Cortex of kidney (tissue), 1 donor: Measurements from ENCODE around the gene NHSL1.

Experiments
- DNase-seq: peaks from one replicate; lab custom pipeline; 2025; lab: John Stamatoyannopoulos, UW

Gene NHSL1, protein sequence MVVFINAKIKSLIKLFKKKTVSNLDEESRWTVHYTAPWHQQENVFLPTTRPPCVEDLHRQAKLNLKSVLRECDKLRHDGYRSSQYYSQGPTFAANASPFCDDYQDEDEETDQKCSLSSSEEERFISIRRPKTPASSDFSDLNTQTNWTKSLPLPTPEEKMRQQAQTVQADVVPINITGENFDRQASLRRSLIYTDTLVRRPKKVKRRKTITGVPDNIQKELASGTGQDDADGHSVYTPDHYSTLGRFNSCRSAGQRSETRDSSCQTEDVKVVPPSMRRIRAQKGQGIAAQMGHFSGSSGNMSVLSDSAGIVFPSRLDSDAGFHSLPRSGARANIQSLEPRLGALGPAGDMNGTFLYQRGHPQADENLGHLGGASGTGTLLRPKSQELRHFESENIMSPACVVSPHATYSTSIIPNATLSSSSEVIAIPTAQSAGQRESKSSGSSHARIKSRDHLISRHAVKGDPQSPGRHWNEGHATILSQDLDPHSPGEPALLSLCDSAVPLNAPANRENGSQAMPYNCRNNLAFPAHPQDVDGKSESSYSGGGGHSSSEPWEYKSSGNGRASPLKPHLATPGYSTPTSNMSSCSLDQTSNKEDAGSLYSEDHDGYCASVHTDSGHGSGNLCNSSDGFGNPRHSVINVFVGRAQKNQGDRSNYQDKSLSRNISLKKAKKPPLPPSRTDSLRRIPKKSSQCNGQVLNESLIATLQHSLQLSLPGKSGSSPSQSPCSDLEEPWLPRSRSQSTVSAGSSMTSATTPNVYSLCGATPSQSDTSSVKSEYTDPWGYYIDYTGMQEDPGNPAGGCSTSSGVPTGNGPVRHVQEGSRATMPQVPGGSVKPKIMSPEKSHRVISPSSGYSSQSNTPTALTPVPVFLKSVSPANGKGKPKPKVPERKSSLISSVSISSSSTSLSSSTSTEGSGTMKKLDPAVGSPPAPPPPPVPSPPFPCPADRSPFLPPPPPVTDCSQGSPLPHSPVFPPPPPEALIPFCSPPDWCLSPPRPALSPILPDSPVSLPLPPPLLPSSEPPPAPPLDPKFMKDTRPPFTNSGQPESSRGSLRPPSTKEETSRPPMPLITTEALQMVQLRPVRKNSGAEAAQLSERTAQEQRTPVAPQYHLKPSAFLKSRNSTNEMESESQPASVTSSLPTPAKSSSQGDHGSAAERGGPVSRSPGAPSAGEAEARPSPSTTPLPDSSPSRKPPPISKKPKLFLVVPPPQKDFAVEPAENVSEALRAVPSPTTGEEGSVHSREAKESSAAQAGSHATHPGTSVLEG (N-terminal part only)

DNA sequence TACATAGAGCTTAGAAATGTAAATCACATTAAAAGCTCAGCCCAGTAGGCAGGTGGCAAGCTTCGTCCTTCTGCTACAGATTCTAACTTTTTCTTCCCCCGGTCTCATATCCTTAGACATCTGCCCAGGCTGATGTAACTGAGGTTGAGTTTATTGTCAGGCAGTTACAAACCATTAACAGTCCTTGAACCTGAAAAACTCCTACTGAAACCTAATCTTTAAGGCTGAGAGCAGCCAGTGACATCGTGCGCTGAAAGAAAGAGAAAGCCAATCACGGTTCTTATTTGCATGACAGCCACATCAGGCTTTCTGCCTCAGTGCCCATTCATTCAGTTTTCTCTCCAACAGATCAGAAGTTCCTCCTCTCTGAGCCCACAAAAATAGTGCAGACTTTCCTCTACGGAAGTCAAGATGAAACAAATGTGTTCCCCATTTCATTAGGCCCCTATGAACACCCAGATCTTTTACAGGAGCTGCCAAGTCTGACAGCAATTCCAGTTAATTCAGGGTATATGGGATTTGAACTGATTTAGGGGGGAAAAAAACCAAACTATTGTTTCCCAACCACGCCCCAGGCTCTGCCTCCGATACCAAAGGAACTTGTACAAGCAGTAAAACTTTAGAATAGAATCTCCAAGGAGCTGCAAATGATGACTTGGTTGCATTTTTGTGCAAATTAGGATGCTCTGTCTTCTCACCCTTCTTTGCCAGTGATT, at the start of gene NHSL1:
Gene NHSL1 (minus strand): TSS at position 192 of the 716 bp plus-strand sequence. CDS start 204 bp downstream, outside the sequence.
- no peak for DNase-seq

DNA sequence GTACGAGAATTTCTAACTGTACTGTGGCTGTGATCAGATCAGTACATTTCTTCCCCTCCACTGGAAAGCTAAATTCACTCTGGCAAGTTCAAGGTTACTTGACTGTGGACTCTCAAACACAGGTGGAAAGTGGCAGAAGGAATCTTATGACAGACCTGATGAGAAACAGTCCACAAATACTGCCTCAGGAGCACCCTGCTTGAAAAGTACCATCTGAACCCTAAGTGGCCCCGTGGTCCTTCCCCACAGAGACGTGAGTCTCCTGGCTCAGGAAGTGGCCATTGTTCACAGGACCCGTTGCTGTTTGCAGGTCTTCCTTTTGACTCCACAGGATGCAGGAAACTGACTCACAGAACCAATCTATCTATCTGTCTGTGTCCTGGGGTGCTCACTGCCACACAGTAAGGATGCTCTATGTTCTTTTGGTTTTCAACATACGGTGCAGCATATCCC, 47.5 kb upstream of the NHSL1 start:
- DNase-seq = no peak

DNA sequence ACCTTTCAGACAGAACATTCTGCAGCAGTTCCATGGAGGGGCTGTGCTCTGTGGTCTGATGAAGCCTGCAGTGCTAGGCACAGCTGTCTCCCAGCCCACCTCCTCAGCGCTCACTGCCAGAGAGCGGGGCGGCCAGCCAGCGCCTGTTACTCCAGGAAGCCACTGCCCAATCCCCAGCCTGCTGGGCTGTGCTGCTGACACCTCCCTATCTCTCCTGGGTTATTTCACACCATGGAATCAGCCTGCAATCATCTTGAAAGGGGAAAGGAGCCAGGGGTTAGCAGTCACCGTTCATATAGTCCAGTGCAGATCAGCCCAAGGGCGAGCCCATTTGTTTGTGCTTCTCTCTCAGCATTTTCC, 46.3 kb upstream of the NHSL1 start:
- no peak for DNase-seq

DNA sequence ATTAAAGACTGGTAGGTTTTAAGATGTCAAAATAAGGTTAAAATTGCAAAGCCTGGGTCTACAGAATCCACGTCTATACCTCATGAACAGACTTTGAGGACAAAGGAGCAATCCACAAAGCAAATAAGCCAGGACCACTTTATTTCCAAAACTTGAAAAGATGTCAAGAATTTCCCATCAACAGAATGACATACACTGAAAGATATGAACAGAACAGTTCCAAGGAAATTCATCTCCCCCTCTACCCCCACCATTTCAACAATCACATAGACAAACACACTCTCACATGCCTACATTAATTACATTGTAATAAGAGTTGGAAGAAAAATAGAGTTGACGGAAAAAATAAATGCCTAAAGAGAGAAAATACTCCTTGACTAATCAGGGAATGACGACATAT, 45.2 kb upstream of the NHSL1 start:
- DNase-seq = no peak

DNA sequence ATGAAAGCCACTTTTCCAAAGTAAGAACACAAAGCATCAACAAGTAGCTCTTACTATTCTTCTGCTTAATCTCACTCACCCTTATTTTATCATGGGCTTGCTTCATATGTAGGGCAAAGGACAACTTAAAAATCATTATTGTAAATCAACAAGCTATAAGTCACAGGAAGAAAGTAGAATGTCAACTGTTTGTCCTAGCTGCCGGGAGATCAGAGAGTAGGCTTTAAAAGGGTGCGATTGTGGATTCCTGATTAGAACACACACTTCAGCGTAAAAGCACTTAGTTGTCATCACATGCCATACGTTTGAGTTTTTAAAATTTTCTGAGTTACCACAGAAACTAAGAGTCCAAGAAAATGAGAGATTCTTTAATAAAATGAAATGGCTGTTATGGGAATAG, 44.4 kb upstream of the NHSL1 start:
- DNase-seq = no peak

DNA sequence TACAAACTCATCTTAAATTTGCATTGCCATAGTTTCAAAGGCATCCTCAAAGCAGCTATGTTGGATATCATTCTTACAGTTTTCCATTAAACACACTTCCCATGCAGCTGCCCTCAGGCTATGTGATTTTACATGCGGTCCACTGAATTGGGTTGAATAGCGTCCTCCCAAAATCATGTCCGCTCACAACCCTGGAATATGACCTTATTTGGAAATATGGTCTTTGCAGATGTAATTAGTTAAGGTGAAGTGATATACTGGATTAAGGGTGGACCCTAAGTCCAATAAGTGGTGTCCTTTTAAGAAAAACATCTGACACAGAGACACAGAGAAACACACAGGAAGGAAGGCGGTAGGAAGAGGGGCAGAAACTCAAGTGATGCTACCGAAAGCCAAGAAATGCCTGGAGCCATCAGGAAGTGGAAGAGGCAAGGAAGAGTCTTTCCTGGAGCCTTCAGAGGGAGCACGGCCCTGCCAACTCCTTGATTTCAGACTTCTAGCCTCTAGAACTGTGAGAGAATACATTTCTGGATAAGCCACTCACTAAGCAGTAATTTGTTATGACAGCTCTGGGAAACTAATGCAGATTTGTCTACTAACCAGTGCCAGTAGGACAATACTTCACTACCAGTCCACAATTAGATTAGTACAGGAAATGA, 42.7 kb upstream of the NHSL1 start:
- DNase-seq = no peak

DNA sequence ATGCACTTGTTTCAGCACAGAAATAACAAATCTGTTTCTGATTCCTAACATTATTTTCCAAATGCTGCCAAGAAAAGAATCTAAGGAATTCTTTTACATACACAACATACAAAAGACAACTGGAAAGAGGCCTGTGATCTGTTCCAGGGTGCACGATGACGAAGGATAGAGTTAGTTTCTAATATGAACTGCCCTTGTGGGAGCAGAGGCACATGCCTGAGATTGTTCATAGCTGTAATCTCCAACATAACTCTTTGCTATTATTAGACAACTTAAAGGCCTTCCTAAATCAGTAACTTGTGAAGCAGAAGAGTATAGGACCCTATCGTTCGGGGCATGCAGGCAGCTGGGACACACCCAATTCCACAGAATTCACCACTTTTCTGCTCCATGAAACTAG, 41.2 kb upstream of the NHSL1 start:
- DNase-seq = no peak

DNA sequence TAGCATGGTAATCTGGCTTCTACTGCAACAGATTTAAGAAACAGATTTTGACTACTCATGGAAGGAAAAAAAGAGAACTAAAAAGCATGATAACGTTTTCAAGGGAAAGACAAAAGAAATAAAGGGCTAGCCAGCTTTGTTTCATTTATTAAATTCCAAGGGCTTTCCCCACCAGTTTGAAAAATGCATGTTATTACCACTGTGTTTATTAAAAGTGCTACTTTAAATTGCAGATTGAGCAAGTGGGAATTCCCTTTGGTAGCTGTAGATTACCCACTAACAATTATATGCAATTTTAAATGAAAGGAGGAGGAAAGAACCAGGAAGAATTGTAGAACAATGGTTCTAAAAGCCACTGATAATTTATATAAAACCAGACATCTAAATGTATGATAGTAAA, 40.6 kb upstream of the NHSL1 start:
- DNase-seq = no peak

DNA sequence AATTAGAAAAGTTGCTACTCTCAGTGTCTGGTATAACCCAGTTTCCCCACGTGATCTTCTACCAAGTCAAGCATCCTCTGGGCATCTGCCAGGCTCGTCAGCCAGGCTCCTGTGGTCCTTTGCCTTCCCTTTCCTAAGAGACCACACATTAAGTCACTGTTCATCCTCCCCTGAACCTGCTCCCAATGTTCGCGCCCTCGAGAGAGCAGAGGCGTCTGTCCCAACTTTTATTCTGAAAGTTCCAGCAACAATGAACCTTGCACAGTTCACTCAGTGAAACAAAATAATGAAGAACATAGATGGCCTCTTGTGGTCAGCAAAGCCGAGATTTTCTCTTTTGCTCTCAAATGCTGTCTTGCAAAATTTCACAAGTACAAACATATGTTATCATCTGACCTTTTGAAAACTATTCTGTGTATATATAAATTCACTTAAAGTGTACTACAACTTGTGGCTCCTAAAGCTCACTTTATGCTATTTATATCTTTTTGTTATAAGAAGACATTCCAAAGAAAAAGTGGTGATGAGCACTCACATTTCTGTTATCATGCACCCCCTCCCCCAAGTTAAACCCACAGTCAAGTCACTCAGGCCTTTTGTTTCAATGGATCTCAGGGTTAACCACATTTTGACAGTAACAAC, 39.2 kb upstream of the NHSL1 start:
- no peak for DNase-seq

DNA sequence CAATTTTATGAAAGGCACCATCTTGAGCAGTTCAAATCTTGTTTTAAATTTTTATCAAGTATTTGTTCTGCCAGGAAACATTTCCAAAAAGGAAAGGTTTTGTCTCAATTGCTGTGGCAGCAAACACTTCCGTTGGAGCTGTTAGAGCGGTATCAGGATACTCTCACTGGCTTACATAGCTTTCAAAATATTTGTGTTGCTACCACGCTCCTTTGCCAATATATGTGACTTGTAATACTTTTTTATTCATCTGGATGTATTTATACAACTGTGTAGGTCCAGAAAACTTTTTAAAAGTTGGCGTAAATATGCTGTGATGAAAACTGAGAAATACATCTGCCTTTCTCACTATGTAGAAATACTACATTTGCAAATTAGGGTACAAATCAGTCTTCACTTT, 37.8 kb upstream of the NHSL1 start:
- DNase-seq = no peak

DNA sequence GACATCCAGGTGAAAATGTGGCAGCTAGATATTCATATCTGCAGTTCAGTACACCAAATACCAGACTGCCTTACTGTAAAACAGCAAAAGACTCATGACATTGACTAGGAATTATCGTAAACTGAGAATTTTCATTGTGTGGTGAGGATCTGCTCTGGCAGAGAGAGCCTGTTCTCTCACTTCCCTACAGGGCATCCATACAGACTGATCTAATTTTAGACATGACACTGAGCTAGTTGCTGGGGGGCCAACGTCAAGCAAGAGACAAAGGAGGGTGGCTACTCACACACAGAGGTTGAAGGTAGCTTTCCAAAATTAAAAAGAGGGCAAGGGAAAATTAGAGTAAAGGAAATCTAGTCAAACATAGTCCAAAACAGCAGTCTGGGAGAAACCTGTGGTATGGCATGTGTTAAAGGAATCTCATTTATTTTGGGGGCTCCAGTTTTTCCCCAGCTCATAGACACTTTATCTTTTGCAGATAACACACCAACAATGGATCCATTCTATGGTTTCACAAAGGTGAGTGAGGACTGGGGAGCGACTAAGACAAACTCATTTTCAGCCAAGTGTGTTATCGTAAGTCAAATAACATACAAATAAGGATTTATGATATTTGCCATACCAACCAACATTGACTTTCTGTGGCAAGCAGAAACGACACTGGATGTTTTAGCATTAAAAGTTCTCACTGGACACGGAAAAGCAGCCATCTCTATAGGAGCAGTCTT, 36.6 kb upstream of the NHSL1 start:
- DNase-seq = no peak

DNA sequence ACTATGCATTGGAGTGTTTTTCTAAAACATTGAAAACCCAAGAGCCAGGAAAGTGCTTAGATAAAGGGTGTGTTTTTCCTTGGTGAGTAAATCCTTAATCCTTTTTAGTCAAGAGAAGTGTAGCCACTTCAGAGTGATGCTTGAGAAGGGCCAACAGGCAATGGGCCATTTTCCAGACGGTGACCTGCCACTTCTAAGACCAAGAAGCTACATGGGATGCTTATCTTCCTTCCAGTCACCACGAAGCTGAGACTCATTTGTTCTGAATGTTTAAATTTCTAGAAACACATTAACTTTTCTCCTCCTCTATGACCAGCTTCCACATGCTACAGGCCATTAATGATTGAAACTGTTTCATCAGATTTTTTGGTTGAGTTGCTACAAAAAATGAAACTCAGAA, 34.4 kb upstream of the NHSL1 start:
- DNase-seq = no peak

DNA sequence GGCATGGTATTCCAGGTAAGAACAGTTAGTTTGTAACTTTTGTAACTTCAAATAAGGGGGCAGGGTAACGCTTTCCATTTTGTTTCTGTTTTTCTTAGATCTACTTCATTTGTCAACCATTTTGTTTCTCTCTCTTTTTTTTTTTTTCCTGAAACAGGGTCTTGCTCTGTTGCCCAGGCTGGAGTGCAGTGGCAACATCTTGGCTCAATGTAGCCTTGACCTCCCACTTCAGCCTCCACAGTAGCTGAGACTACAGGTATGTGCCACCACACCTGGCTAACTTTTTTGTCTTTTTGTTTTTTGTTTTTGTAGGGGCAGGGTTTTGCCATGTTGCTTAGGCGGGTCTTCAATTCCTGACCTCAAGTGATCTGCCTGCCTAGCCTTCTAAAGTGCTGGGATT, 32.1 kb upstream of the NHSL1 start:
- DNase-seq = no peak

DNA sequence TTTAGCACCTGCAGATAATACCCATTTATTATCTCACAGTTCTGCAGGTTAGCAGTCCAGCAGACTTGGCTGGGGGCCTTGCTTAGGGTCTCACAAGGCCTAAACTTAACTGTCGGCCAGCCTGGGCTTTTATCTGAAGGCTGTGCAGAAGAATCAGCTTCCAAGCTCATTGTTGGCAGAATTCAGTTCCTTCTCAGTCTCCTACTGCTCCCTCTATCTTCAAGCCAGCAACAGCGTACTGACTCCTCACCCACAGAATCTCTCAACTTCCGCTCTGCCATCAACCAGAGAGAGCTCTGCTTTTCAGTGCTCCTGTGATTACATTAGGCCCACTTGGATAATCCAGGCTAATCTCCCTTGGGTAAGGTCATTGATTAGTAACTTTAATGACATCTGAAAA, 30.2 kb upstream of the NHSL1 start:
- no peak for DNase-seq

DNA sequence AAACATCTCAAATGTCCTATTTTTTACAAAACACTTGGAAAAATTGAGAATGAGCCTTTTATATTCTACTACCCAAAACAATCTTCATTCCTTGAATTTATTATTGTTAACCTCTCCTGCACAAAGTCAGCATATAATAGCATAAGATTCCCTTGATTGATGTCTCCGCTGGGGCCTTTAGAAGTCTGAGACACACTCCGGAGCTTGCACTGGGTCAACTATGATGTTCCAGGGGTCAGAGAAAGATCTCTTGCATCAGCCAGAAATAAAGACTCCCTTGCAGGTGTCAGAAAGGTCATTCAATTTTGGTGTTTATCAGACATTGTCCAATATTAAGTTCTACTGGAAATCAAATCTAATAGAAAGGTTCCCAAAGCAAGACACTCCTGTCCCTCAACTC, 29.7 kb upstream of the NHSL1 start:
- DNase-seq = no peak

DNA sequence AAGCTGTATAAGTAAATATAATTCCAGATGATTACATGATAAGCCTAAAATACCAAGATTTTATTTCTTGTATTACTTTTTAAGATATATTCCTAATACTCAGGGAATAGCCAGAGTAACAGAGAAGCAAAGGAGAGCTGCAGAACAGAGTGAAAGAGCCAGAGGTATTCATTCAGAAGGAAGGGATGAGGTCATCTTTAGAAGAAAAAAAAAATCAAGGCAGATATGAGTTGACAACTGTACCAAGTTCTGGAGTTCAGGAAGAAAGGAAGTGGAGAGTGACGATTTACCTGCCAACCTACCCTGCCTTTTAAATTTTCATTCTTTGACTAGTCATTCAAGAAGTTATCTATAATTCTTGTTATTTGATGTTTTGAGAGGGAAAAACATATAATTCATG, 28.8 kb upstream of the NHSL1 start:
- DNase-seq = no peak

DNA sequence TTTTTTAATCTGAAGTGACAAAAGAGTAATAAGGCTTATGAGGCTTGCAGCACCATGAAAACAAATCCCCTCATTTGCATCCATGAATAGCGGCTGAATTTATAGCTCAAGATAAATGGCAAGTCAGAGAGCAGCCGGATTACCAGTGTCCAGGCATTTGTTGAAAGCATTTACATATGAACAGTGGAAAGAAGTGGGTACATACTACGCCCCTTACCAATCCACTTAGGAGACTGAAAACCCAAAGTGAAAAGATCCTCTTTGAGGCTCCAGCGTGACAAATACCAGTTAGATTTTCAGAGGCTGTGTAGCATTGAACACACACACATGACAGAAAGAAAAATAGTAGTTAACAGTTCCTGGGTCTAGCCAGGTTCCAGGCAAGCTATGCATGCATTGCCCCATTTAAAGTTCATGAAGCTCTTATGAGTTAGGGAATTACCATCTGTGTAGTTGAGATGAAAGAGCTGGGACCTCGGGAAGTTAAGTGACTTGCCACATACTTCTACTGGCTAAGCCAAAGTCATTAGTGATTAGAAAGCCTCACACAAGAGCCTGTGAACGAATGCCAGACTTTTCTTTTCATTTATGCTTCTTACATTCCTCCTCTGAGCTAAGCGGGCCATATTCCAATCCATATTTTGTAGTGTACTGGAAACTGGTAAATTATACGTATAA, 28.3 kb upstream of the NHSL1 start:
- no peak for DNase-seq

DNA sequence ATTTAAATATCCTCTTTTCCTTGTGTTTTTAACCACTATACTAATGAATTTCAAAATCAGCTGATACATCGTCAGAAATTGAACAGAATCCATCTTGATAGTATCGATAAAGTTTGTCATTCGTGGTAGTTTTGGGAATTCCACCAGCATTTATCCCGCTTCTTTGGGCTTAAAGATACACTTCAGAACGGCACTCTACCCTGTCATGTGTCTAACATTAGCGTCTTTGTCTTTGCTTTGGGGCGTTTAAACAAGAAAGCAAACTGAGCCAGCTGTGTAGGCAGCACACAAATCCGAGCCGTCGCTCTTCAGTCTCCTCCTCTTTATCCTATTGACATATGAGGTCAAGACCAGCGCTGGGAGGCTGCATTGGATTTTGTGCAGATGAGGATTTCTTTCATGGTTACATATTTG, 27.5 kb upstream of the NHSL1 start:
- no peak for DNase-seq

DNA sequence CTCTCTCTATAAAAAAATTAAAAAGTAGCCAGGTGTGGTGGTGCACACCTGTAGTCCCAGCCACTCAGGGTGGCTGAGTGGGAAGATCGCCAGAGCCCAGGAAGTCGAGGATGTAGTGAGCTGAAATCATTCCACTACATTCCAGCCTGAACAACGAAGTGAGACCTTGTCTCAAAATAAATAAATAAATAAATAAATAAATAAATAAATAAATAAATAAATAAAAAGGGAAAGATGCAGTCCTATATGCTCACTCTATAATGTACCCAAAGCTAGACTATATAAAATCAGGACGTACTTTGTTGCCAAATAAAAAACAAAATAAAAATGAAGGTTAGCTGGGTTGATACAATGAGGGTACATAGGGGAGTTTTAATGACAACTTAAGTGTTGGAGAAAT, 26.1 kb upstream of the NHSL1 start:
- DNase-seq = no peak
